ENCODE data around the gene GLIPR1.
"Not testable (repeated sequence)": the region's sequence is repeated elsewhere in the genome, so short reads cannot be mapped to it uniquely, and the experiment has no call there.

The GLIPR1 gene

GRCh38 chr12:75521224-75521623 lies 40.7 kb downstream of the GLIPR1 start:
- DNase-seq (ENCODE audit: low read depth): not testable (repeated sequence)

GRCh38 chr12:75522124-75522523 lies 41.6 kb downstream of the GLIPR1 start:
- not testable (repeated sequence) for DNase-seq (ENCODE audit: low read depth)

GRCh38 chr12:75525263-75525662 lies 44.7 kb downstream of the GLIPR1 start:
- peak; percentile 22 for DNase-seq (ENCODE audit: low read depth)

- DNase-seq (ENCODE audit: low read depth): peak; percentile 66
Measured at GRCh38 chr12:75526655-75527511, 46.3 kb downstream of the GLIPR1 start.

GRCh38 chr12:75528272-75528671 lies 47.7 kb downstream of the GLIPR1 start:
- no peak for DNase-seq (ENCODE audit: low read depth)

- DNase-seq (ENCODE audit: low read depth): no peak
Measured at GRCh38 chr12:75528692-75529091, 48.1 kb downstream of the GLIPR1 start.

GRCh38 chr12:75529316-75529715 lies 48.8 kb downstream of the GLIPR1 start:
- DNase-seq (ENCODE audit: low read depth): no peak

GRCh38 chr12:75529826-75530225 lies 49.3 kb downstream of the GLIPR1 start:
- no peak for DNase-seq (ENCODE audit: low read depth)

- no peak for DNase-seq (ENCODE audit: low read depth)
Measured at GRCh38 chr12:75533239-75533638, 52.7 kb downstream of the GLIPR1 start.

- DNase-seq (ENCODE audit: low read depth): no peak
Measured at GRCh38 chr12:75539889-75540288, 59.3 kb downstream of the GLIPR1 start.

- peak; percentile 68 for DNase-seq (ENCODE audit: low read depth)
Measured at GRCh38 chr12:75542942-75543341, 62.4 kb downstream of the GLIPR1 start.

GRCh38 chr12:75543529-75543928 lies 63.0 kb downstream of the GLIPR1 start:
- DNase-seq (ENCODE audit: low read depth): no peak

GRCh38 chr12:75545636-75546035 lies 65.1 kb downstream of the GLIPR1 start:
- no peak for DNase-seq (ENCODE audit: low read depth)

- DNase-seq (ENCODE audit: low read depth): no peak
Measured at GRCh38 chr12:75548879-75549278, 68.3 kb downstream of the GLIPR1 start.

- DNase-seq (ENCODE audit: low read depth): no peak
Measured at GRCh38 chr12:75549989-75550388, 69.4 kb downstream of the GLIPR1 start.

- DNase-seq (ENCODE audit: low read depth): no peak
Measured at GRCh38 chr12:75550401-75551240, 70.1 kb downstream of the GLIPR1 start.

- no peak for DNase-seq (ENCODE audit: low read depth)
Measured at GRCh38 chr12:75551477-75551876, 70.9 kb downstream of the GLIPR1 start.

GRCh38 chr12:75553398-75553797 lies 72.8 kb downstream of the GLIPR1 start:
- DNase-seq (ENCODE audit: low read depth): no peak

All from iris pigment epithelial cell (primary cell).